Activated naive CD8-positive, alpha-beta T cell treated with anti-CD3 and anti-CD28 coated beads, Interleukin-2, amount 10 ng/mL, durations not matched to agents 7 days and 5 days (primary cell): ENCODE results near the gene DEAF1. TPM values are rescaled to one million over a fixed set of nuclear protein-coding genes. Genes with fewer than 3 reads are reported as not detected.
"Not testable (repeated sequence)": the region's sequence is repeated elsewhere in the genome, so short reads cannot be mapped to it uniquely, and the experiment has no call there.

Source experiments
- ATAC-seq: fragments of 150-1000 bp; cut with Tn5 transposase; one replicate; pipeline ENCODE4 v1.10.0; 2021; ENCODE audit warnings: low read depth, moderate library complexity
- POLR2A ChIA-PET: fragments of 350-600 bp; sonication (Branson Sonifier 250); formaldehyde crosslinking; loops from one replicate; lab custom pipeline; 2021; ENCODE audit warnings: antibody characterized with exemption; lab: Charles Lee
- DNase-seq: peaks from one replicate; pipeline ENCODE4 v3.0.0; 2021
- H3K27ac Mint-ChIP-seq: one replicate; pipeline ENCODE4 v1.8.0; 2022; ENCODE audit warnings: mild to moderate bottlenecking, mixed read lengths
- H3K27me3 Mint-ChIP-seq: one replicate; pipeline ENCODE4 v1.8.0; 2022; ENCODE audit warnings: mild to moderate bottlenecking, moderate library complexity, mixed read lengths
- H3K36me3 Mint-ChIP-seq: one replicate; pipeline ENCODE4 v1.8.0; 2021; ENCODE audit warnings: mild to moderate bottlenecking, mixed read lengths
- H3K4me1 Mint-ChIP-seq: one replicate; pipeline ENCODE4 v1.8.0; 2021; ENCODE audit warnings: mixed read lengths
- H3K4me3 Mint-ChIP-seq: one replicate; pipeline ENCODE4 v1.8.0; 2022; ENCODE audit warnings: mild to moderate bottlenecking, moderate library complexity, mixed read lengths
- H3K9me3 Mint-ChIP-seq: one replicate; pipeline ENCODE4 v1.8.0; 2021; ENCODE audit warnings: mixed read lengths
- total RNA-seq, 2 experiments: library from RNA; stranded (reverse); gene quantifications; one replicate each; pipeline ENCODE4 v1.2.3, GENCODE V29; 2021

DEAF1 gene
- total RNA-seq, 2 experiments from 2014 or later: 33.1 to 36.0 TPM

DNA sequence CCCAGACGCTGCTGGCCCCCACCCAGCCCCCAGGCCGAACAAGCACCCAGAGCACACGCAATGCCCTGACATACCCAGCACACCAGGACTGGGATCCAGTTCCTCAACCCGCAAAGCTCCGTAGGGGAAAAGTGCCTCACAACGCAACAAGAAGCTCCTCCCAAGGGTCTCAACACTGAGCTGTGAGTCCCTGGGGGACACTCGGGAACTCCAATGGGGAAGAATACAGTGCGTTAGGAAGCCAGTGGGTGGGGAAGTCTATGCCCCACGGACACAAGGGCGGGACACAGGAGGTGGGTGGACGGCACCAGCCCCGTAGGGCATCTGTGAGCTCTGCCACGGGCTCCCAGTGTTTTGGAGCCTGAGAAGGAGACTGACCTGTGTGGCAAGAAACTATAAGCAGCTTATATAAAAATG is 1.6 kb downstream of the DEAF1 start:
- Mint-ChIP-seq H3K36me3 (peaks cover 2% of the 10 kb centered on the region), H3K27me3 (no peaks in the 10 kb centered on the region), H3K4me3 (peak overlapping the region; percentile 89), H3K27ac (peak overlapping the region; percentile 86), H3K4me1 (peaks cover 42% of the 10 kb centered on the region), H3K9me3 (no peaks in the 10 kb centered on the region)
- ATAC-seq: no peak
- POLR2A ChIA-PET: no interaction called here
- DNase-seq: peak; percentile 47

DNA sequence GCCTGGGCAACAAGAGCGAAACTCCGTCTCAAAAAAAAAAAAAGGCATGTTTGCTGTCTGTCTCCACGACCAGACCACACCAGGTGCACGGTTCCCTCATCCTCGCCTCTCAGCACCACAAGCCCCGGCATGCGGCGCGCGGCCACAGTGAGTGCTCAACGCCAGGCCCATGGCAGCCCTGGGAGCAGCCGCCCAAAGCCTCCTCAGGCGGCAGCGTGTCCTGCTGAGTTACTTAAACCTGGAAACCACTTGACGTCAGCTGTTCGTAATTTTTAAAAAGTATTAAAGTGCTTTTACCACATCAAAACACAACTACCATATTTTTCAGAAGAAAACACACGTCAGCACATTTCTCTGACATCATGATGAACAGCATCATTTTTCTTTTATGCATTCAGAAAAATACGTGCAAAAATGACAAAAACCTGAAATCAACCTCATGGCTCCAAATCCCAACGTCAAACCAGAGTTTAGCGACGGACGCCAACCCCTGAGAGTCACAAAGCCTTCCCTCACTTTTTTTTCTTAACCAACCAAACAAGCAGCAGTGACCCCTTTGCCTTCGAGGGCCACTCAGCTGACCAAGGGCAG is 2.1 kb downstream of the DEAF1 start:
- no peaks in the 10 kb centered on the region for H3K9me3 Mint-ChIP-seq
- POLR2A ChIA-PET: interaction anchor here (0.6 kb wide), 1 partner anchor 264 kb away, joined by 4 read pairs; no protein-coding TSS in a partner anchor
- DNase-seq (peak; percentile 61), ATAC-seq (no peak)
- H3K36me3 Mint-ChIP-seq: no peaks in the 10 kb centered on the region
- no peaks in the 10 kb centered on the region for H3K27me3 Mint-ChIP-seq
- H3K27ac Mint-ChIP-seq: peak overlapping the region; percentile 86
- H3K4me3 Mint-ChIP-seq: peak overlapping the region; percentile 89
- peaks cover 37% of the 10 kb centered on the region for H3K4me1 Mint-ChIP-seq

DNA sequence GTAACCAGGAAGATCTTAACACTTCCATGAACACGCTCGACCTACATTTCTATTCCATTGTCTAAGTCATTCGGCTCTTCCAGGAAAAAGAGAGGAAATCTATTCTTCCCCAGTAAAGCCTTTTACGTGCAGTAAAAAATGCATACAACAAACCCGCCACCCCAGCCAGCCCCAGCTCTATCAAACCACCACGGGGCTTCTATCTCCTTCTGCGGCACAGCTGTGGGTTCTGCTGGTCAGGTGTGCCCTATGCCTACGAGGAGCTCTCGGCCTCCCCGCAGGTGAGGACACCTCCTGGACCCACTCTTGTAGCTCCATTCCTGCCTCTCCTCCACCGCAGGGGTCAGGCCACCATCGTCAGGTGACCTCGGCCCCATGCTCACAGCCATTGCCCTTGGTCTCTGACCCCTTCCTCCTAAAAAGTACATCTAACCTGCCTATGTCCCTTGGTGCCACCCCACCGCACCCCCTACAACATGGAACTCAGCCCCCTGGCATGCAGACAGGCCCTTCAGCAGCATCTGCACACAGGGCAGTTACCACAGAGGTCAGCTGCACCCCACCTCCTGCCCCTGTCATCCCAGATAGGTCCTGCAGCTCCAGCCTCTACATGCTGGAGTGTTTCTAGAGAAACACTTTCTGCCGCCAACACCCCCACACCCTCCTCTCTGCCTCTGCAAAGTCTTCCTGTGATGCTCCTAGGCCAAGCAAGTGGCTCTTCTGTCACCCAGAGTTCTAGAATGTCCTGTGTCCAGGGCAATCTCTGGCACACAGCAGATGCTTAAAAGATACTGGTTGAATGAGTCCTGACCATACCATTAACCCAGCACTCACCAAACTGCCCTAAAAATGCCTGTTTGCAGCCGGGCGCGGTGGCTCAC is 3.1 kb downstream of the DEAF1 start:
- peak overlapping the region; percentile 49 for H3K27ac Mint-ChIP-seq
- peak overlapping the region; percentile 89 for H3K4me3 Mint-ChIP-seq
- peaks cover 6% of the 10 kb centered on the region for H3K36me3 Mint-ChIP-seq
- H3K4me1 Mint-ChIP-seq: peaks cover 29% of the 10 kb centered on the region
- DNase-seq (no peak), ATAC-seq (no peak)
- no peaks in the 10 kb centered on the region for H3K9me3 Mint-ChIP-seq
- H3K27me3 Mint-ChIP-seq: no peaks in the 10 kb centered on the region
- POLR2A ChIA-PET: interaction anchor here (0.6 to 1.2 kb wide), 2 partner anchors 77 to 263 kb away, joined by 4 to 5 read pairs; no protein-coding TSS in a partner anchor

DNA sequence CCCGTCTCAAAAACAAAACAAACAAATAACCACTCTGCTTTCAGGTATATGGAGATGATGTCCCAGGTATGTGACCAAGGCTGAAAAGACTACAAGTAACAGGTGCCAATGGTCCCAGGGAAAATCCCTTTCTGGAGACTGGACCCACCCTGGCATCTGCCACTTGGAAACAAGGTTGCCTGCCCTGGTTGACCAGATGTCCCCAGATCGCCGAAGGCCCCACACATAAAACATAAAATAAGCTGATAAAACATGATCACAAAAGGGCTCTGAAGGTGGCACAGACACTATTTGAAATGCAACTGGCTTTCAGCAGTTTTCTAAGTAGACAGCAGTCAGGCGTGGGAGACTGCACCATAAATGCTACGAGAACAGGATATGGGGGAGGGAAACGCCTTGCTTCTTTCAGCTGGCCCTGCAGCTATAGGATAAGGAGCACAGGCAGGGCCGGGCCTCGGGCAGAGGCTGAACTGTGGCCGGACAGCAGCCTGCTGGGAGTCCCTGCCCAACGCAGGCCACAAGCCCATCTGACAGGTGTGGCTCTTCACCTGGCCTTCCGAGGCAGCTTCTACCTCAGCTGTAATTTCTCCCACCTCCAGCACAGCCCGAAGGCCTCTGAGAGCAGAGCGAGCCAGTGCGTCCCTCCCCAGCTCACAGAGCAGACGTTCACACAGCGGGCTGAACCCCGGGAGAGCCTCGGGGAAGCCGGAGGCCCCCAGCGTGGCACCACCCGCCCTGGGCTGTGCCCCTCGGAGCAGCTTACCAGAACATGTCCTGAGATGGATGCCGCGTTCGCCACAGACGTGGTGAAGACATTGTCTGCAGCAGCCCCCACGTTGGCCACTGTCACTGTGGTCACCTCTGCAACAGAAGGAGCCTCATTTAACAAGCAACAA is 4.0 kb downstream of the DEAF1 start:
- DNase-seq (peak; percentile 44), ATAC-seq (no peak)
- Mint-ChIP-seq H3K4me1 (peaks cover 25% of the 10 kb centered on the region), H3K4me3 (no peak overlapping the region), H3K36me3 (peaks cover 7% of the 10 kb centered on the region), H3K9me3 (no peaks in the 10 kb centered on the region), H3K27ac (peak overlapping the region; percentile 49), H3K27me3 (no peaks in the 10 kb centered on the region)
- POLR2A ChIA-PET: interaction anchor here (0.5 to 1.2 kb wide), 3 partner anchors 15 to 76 kb away, joined by 3 to 5 read pairs (median 4); no protein-coding TSS in a partner anchor

DNA sequence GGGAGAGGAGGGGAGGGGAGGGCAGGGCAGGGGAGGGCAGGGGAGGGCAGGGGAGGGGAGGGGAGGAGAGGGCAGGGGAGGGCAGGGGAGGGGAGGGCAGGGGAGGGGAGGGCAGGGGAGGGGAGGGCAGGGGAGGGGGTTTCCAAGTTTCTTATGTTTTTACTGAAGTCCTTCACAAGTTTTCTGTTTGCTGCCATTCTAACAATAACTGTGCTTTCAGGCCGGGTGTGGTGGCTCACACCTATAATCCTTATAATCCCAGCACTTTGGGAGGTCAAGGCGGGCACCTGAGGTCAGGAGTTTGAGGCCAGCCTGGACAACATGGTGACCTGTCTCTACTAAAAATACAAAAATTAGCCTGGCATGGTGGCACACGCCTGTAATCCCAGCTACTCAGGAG is 4.8 kb downstream of the DEAF1 start:
- peaks cover 25% of the 10 kb centered on the region for H3K4me1 Mint-ChIP-seq
- H3K27ac Mint-ChIP-seq, H3K36me3 Mint-ChIP-seq, DNase-seq, H3K27me3 Mint-ChIP-seq, H3K9me3 Mint-ChIP-seq, H3K4me3 Mint-ChIP-seq, POLR2A ChIA-PET, ATAC-seq: not testable (repeated sequence)

DNA sequence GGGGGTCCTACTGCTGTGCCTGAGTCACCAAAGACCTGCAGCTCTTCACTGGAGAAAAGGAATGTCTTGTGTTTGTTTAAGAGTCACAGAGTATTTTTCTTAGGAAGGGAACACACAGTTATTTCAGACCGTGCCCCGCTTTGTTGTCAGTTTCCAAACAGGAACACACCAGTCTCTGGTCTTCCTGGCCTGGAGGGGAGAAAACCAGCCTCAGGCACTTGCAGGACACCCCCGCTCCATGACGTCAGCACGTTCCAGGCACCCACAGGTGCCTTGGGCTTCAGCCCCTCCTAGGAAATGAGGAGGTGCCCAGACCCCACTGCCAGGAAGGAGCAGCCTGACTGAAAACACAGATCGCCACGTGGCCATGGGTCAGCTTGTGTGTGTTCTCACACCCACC is 5.4 kb downstream of the DEAF1 start:
- Mint-ChIP-seq H3K4me3 (no peak overlapping the region), H3K36me3 (peaks cover 9% of the 10 kb centered on the region), H3K27ac (no peak overlapping the region), H3K9me3 (no peaks in the 10 kb centered on the region), H3K4me1 (peaks cover 25% of the 10 kb centered on the region), H3K27me3 (no peaks in the 10 kb centered on the region)
- DNase-seq (no peak), ATAC-seq (no peak)
- POLR2A ChIA-PET: no interaction called here

DNA sequence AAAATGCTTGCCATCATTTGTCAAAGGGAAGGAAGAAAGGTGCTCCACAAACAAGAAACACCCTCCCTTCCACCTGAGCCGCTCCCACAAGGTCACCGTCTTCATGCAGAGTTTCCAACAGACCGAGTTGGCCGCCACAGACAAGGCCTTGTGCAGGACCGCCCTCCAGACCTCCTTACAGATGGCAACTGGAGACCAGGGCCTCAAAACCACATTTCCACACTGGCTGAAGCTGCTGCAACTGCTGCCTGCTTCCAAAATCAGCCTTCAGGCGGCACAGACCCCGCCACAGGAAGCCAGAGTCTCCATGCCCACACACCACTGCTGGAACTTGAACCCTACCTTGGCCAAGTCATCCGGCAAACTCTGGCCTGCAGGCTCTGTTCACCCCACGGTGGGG is 6.3 kb downstream of the DEAF1 start:
- POLR2A ChIA-PET: no interaction called here
- H3K4me3 Mint-ChIP-seq: no peak overlapping the region

DNA sequence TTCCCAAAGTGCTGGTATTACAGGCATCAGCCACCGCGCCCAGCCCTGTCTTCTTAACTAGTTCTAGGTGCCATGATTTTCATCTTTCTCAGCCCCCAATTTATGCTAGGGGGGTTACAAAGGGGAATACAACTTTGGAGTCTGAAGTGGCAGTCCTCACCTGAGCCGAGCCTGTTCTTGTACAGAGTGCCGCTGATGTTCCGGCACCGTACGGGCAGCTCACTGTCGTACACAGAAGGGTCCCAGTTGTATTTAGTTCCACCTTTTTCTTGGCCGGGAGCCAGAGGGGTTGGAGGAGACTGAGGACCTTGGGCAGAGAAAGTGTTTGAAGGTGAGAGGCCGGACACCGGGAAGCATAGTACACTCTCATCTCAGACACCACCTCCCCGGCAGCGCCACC is 7.3 kb downstream of the DEAF1 start:
- ATAC-seq (no peak), DNase-seq (no peak)
- POLR2A ChIA-PET: interaction anchor here (1.1 kb wide), 1 partner anchor 8 kb away, joined by 3 read pairs; the partner anchor contains the start of genes DEAF1 and TMEM80
- Mint-ChIP-seq H3K27ac (no peak overlapping the region), H3K4me1 (peaks cover 16% of the 10 kb centered on the region), H3K4me3 (no peak overlapping the region), H3K36me3 (peaks cover 28% of the 10 kb centered on the region), H3K27me3 (no peaks in the 10 kb centered on the region), H3K9me3 (no peaks in the 10 kb centered on the region)

More for the DNA sequence above, 6.3 kb downstream of the DEAF1 start:
- ATAC-seq (no peak), DNase-seq (no peak)
- Mint-ChIP-seq H3K36me3 (peaks cover 19% of the 10 kb centered on the region), H3K9me3 (no peaks in the 10 kb centered on the region), H3K4me1 (peaks cover 25% of the 10 kb centered on the region), H3K27ac (no peak overlapping the region), H3K27me3 (no peaks in the 10 kb centered on the region)

DNA sequence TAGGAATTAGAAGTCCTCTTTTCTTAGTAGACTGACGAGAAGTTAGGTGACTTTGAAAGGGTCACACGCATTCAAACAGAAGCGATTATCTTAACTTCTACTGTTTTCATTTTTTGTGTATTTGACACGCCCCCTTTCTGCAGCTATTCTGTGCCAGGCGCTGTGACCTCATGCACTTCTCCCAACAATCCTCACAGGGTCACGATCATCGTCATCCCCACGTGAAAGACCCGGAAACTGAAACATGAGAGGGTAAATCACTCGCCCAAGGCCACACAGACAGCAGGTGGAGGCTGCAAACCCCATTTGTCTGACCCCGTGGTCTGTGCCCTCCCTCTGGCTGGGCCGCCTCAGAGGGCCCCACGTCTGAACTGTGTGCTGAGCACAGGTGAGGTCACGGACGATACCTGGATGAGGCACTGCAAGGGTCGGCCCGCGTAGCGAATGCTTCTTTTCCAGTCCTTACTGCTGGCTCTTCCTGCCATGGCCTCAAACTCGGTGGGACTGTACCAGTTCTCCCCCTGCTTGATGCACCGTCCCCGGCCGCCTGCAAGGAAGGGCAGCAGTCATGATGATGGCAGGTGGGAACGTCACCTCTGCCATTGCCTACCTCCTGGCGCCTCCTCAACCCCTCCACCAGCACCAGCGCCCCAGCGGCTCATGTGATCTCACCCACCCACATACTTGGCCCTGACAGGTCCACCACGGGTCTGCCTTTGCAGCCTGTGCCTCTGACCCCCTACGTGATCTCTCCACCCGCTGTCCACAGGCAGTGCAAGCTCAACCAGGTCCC is 8.4 kb downstream of the DEAF1 start:
- Mint-ChIP-seq H3K4me3 (no peak overlapping the region), H3K27me3 (no peaks in the 10 kb centered on the region), H3K36me3 (peaks cover 39% of the 10 kb centered on the region), H3K4me1 (peaks cover 8% of the 10 kb centered on the region), H3K27ac (no peak overlapping the region), H3K9me3 (no peaks in the 10 kb centered on the region)
- ATAC-seq: no peak
- POLR2A ChIA-PET: interaction anchor here (0.8 to 1.1 kb wide), 2 partner anchors 9 to 49 kb away, joined by 3 read pairs; partner anchors contain the start of genes DEAF1 and TMEM80
- DNase-seq: no peak

DNA sequence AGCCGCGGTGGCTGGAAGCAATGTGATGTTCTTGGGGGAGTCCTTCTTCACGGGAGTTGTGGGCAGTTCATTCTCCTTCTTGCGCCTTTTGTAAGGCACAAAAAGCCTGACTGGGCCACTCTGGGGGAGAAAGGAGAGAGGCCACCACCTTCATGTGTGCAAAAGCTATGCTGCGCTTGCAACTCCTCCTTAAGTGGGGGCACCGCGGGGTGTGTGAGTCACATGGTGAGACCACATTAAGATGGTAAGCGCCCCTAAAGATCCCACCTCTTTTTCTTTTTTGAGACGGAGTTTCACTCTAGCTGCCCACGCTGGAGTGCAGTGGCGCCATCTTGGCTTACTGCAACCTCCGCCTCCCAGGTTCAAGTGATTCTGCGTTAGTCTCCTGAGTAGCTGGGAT is 14.1 kb downstream of the DEAF1 start:
- POLR2A ChIA-PET: interaction anchor here (1.2 kb wide), 1 partner anchor 14 kb away, joined by 3 read pairs; the partner anchor contains the start of genes DEAF1 and TMEM80
- DNase-seq (no peak), ATAC-seq (no peak)
- Mint-ChIP-seq H3K36me3 (peaks cover 36% of the 10 kb centered on the region), H3K27ac (no peak overlapping the region), H3K4me3 (no peak overlapping the region), H3K27me3 (no peaks in the 10 kb centered on the region), H3K9me3 (no peaks in the 10 kb centered on the region), H3K4me1 (no peaks in the 10 kb centered on the region)

DNA sequence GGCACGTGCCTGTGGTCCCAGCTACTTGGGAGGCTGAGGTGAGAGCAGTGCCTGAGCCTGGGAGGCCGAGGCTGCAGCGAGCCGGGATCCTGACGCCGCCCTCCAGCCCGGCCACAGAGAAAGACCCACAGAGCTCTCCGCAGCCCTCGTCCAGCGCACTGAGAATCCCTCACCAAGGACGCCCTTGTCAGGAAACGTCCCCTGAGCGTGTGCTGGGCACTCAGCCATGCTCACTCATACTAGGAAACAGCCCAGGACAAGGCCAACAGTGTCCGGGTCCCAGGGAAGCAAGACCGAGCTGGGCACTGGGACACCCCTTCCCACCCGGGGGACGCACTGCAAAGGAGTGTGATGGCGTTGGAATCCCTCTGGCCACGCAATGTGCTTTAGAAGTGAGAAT is 14.5 kb downstream of the DEAF1 start:
- Mint-ChIP-seq H3K9me3 (no peaks in the 10 kb centered on the region), H3K27ac (no peak overlapping the region), H3K4me3 (no peak overlapping the region), H3K4me1 (no peaks in the 10 kb centered on the region), H3K27me3 (no peaks in the 10 kb centered on the region), H3K36me3 (peaks cover 36% of the 10 kb centered on the region)
- POLR2A ChIA-PET: interaction anchor here (1.2 kb wide), 1 partner anchor 15 kb away, joined by 3 read pairs; the partner anchor contains the start of genes DEAF1 and TMEM80
- ATAC-seq: no peak
- DNase-seq: no peak
